ENCODE data around the gene FMO5.

The FMO5 gene

GRCh38 chr1:147185432-147185831 lies 39.7 kb downstream of the FMO5 start:
- no peaks in the 10 kb centered on the region for H3K9me3 ChIP-seq (ENCODE audit: low read length)
- no peak for TF ChIP-seq CTCF (IDR thresholded peaks at IDR 0.05; ENCODE audit: low read length)
- TF ChIP-seq EZH2 (IDR thresholded peaks at IDR 0.05; ENCODE audit: borderline replicate concordance, low read length), result no peak

GRCh38 chr1:147177611-147178380 lies 47.3 kb downstream of the FMO5 start:
- no peak for TF ChIP-seq EZH2 (IDR thresholded peaks at IDR 0.05; ENCODE audit: borderline replicate concordance, low read length)
- TF ChIP-seq CTCF (IDR thresholded peaks at IDR 0.05; ENCODE audit: low read length), result no peak
- H3K4me2 ChIP-seq (ENCODE audit: low read length), result no peak overlapping the region
- H3K9me2 ChIP-seq (ENCODE audit: low read depth, low read length), result no peaks in the 10 kb centered on the region
- H3K9me3 ChIP-seq (ENCODE audit: low read length), result no peaks in the 10 kb centered on the region
- no peaks in the 10 kb centered on the region for H4K20me1 ChIP-seq (ENCODE audit: insufficient read depth, low read length)
- H3K79me2 ChIP-seq (ENCODE audit: insufficient read depth, low read length), result no peaks in the 10 kb centered on the region
- H3K27ac ChIP-seq (ENCODE audit: low read depth, low read length, poor library complexity, severe bottlenecking), result no peak overlapping the region
- H3K9ac ChIP-seq (ENCODE audit: low read length), result no peak overlapping the region
- H3K4me3 ChIP-seq (ENCODE audit: low read depth, low read length, poor library complexity, severe bottlenecking), result no peak overlapping the region
- no peak overlapping the region for H2AFZ ChIP-seq (ENCODE audit: low read length)
- H3K36me3 ChIP-seq (ENCODE audit: insufficient read depth, low read length), result peaks cover 8% of the 10 kb centered on the region; the same call in 1 of the 2 replicates
- H3F3A ChIP-seq (ENCODE audit: insufficient read depth, low read length), result no peaks in the 10 kb centered on the region
- H3K27me3 ChIP-seq (ENCODE audit: insufficient read depth, low read length), result no peaks in the 10 kb centered on the region
- peaks cover 13% of the 10 kb centered on the region for H3K4me1 ChIP-seq (ENCODE audit: insufficient read depth, low read length, severe bottlenecking)

More at GRCh38 chr1:147185432-147185831, 39.7 kb downstream of the FMO5 start:
- H3K4me3 ChIP-seq (ENCODE audit: low read depth, low read length, poor library complexity, severe bottlenecking), result no peak overlapping the region
- no peak overlapping the region for H3K4me2 ChIP-seq (ENCODE audit: low read length)
- no peak overlapping the region for H3K27ac ChIP-seq (ENCODE audit: low read depth, low read length, poor library complexity, severe bottlenecking)
- H3K36me3 ChIP-seq (ENCODE audit: insufficient read depth, low read length), result no peaks in the 10 kb centered on the region
- H3F3A ChIP-seq (ENCODE audit: insufficient read depth, low read length), result no peaks in the 10 kb centered on the region
- no peaks in the 10 kb centered on the region for H4K20me1 ChIP-seq (ENCODE audit: insufficient read depth, low read length)
- H2AFZ ChIP-seq (ENCODE audit: low read length), result no peak overlapping the region
- no peaks in the 10 kb centered on the region for H3K9me2 ChIP-seq (ENCODE audit: low read depth, low read length)
- H3K9ac ChIP-seq (ENCODE audit: low read length), result no peak overlapping the region
- H3K79me2 ChIP-seq (ENCODE audit: insufficient read depth, low read length), result no peaks in the 10 kb centered on the region
- no peaks in the 10 kb centered on the region for H3K4me1 ChIP-seq (ENCODE audit: insufficient read depth, low read length, severe bottlenecking)
- H3K27me3 ChIP-seq (ENCODE audit: insufficient read depth, low read length), result no peaks in the 10 kb centered on the region

GRCh38 chr1:147172168-147173016 lies 52.7 kb downstream of the FMO5 start, which contains the start of gene PRKAB2:
Gene PRKAB2 (minus strand): TSS chr1:147172470. CDS start chr1:147172144, 326 bp downstream.
- Histone ChIP-seq H3K9ac (ENCODE audit: low read length) (peak within 1 kb of the TSS; percentile 85), H3K27ac (ENCODE audit: low read depth, low read length, poor library complexity, severe bottlenecking) (peak within 1 kb of the TSS; percentile 46), H3F3A (ENCODE audit: insufficient read depth, low read length) (no peaks in the 10 kb centered on the region), H4K20me1 (ENCODE audit: insufficient read depth, low read length) (no peaks in the 10 kb centered on the region), H3K79me2 (ENCODE audit: insufficient read depth, low read length) (peaks cover 20% of the 10 kb centered on the region), H3K9me3 (ENCODE audit: low read length) (no peaks in the 10 kb centered on the region), H3K4me3 (ENCODE audit: low read depth, low read length, poor library complexity, severe bottlenecking) (peak within 1 kb of the TSS; percentile 94), H3K36me3 (ENCODE audit: insufficient read depth, low read length) (peaks cover 12% of the 10 kb centered on the region; the same call in 1 of the 2 replicates), H3K9me2 (ENCODE audit: low read depth, low read length) (no peaks in the 10 kb centered on the region), H3K4me2 (ENCODE audit: low read length) (peak within 1 kb of the TSS; percentile 94), H3K4me1 (ENCODE audit: insufficient read depth, low read length, severe bottlenecking) (peaks cover 33% of the 10 kb centered on the region), H3K27me3 (ENCODE audit: insufficient read depth, low read length) (no peaks in the 10 kb centered on the region), H2AFZ (ENCODE audit: low read length) (peak within 1 kb of the TSS; percentile 12)
- TF ChIP-seq EZH2 (IDR thresholded peaks at IDR 0.05; ENCODE audit: borderline replicate concordance, low read length), result no peak
- peak; percentile 87 for TF ChIP-seq CTCF (IDR thresholded peaks at IDR 0.05; ENCODE audit: low read length)
